ENCODE measurements around the gene ACP4.
"Not testable (repeated sequence)": the region's sequence is repeated elsewhere in the genome, so short reads cannot be mapped to it uniquely, and the experiment has no call there.

Gene ACP4

GRCh38 chr19:50753879-50754278, 36.3 kb upstream of the ACP4 start:
- no peak for TF ChIP-seq CTCF (IDR thresholded peaks at IDR 0.05; ENCODE audit: low read depth, low read length, missing control alignments)
- in situ Hi-C loops (cut with HindIII; ENCODE audit: low sequenced_read_pairs): no loop called here
- no peak overlapping the region for H3K4me3 ChIP-seq (ENCODE audit: low read depth, low read length)
- DNase-seq (ENCODE audit: low read depth): no peak

GRCh38 chr19:50756244-50756643, 34.0 kb upstream of the ACP4 start:
- in situ Hi-C loops (cut with HindIII; ENCODE audit: low sequenced_read_pairs); H3K4me3 ChIP-seq (ENCODE audit: low read depth, low read length): not testable (repeated sequence)

GRCh38 chr19:50757624-50758023, 32.6 kb upstream of the ACP4 start:
- DNase-seq (ENCODE audit: low read depth); H3K4me3 ChIP-seq (ENCODE audit: low read depth, low read length); in situ Hi-C loops (cut with HindIII; ENCODE audit: low sequenced_read_pairs): not testable (repeated sequence)

More at GRCh38 chr19:50756244-50756643, 34.0 kb upstream of the ACP4 start:
- DNase-seq (ENCODE audit: low read depth): not testable (repeated sequence)

- H3K4me3 ChIP-seq (ENCODE audit: low read depth, low read length); DNase-seq (ENCODE audit: low read depth); in situ Hi-C loops (cut with HindIII; ENCODE audit: low sequenced_read_pairs): not testable (repeated sequence)
These were observed 31.1 kb upstream of the ACP4 start for GRCh38 chr19:50759076-50759475.

GRCh38 chr19:50759886-50760285, 30.3 kb upstream of the ACP4 start:
- in situ Hi-C loops (cut with HindIII; ENCODE audit: low sequenced_read_pairs): no loop called here
- H3K4me3 ChIP-seq (ENCODE audit: low read depth, low read length): no peak overlapping the region
- DNase-seq (ENCODE audit: low read depth): no peak
- no peak for TF ChIP-seq CTCF (IDR thresholded peaks at IDR 0.05; ENCODE audit: low read depth, low read length, missing control alignments)

- in situ Hi-C loops (cut with HindIII; ENCODE audit: low sequenced_read_pairs); H3K4me3 ChIP-seq (ENCODE audit: low read depth, low read length); DNase-seq (ENCODE audit: low read depth): not testable (repeated sequence)
These were observed 28.7 kb upstream of the ACP4 start for GRCh38 chr19:50761501-50761900.

- in situ Hi-C loops (cut with HindIII; ENCODE audit: low sequenced_read_pairs): not testable (repeated sequence)
These were observed 26.7 kb upstream of the ACP4 start for GRCh38 chr19:50763521-50763920.

GRCh38 chr19:50764409-50764808, 25.8 kb upstream of the ACP4 start:
- in situ Hi-C loops (cut with HindIII; ENCODE audit: low sequenced_read_pairs): no loop called here
- DNase-seq (ENCODE audit: low read depth): no peak
- H3K4me3 ChIP-seq (ENCODE audit: low read depth, low read length): no peak overlapping the region
- no peak for TF ChIP-seq CTCF (IDR thresholded peaks at IDR 0.05; ENCODE audit: low read depth, low read length, missing control alignments)

More at GRCh38 chr19:50763521-50763920, 26.7 kb upstream of the ACP4 start:
- H3K4me3 ChIP-seq (ENCODE audit: low read depth, low read length); DNase-seq (ENCODE audit: low read depth): not testable (repeated sequence)

- H3K4me3 ChIP-seq (ENCODE audit: low read depth, low read length); in situ Hi-C loops (cut with HindIII; ENCODE audit: low sequenced_read_pairs); DNase-seq (ENCODE audit: low read depth): not testable (repeated sequence)
These were observed 23.5 kb upstream of the ACP4 start for GRCh38 chr19:50766746-50767145.

- in situ Hi-C loops (cut with HindIII; ENCODE audit: low sequenced_read_pairs); DNase-seq (ENCODE audit: low read depth); H3K4me3 ChIP-seq (ENCODE audit: low read depth, low read length): not testable (repeated sequence)
These were observed 23.0 kb upstream of the ACP4 start for GRCh38 chr19:50767263-50767662.

- no peak for TF ChIP-seq CTCF (IDR thresholded peaks at IDR 0.05; ENCODE audit: low read depth, low read length, missing control alignments)
- in situ Hi-C loops (cut with HindIII; ENCODE audit: low sequenced_read_pairs): no loop called here
- DNase-seq (ENCODE audit: low read depth): no peak
- H3K4me3 ChIP-seq (ENCODE audit: low read depth, low read length): no peak overlapping the region
These were observed 21.9 kb upstream of the ACP4 start for GRCh38 chr19:50768277-50768676.

- in situ Hi-C loops (cut with HindIII; ENCODE audit: low sequenced_read_pairs); H3K4me3 ChIP-seq (ENCODE audit: low read depth, low read length); DNase-seq (ENCODE audit: low read depth): not testable (repeated sequence)
These were observed 20.1 kb upstream of the ACP4 start, which contains the start of gene GPR32 for GRCh38 chr19:50770164-50770563. GPR32 (plus strand) TSS chr19:50770464; CDS start chr19:50770601, 137 bp downstream.
